ENCODE data around the gene PSTPIP2.
"Not testable (repeated sequence)": the region's sequence is repeated elsewhere in the genome, so short reads cannot be mapped to it uniquely, and the experiment has no call there.

Gene PSTPIP2

DNA sequence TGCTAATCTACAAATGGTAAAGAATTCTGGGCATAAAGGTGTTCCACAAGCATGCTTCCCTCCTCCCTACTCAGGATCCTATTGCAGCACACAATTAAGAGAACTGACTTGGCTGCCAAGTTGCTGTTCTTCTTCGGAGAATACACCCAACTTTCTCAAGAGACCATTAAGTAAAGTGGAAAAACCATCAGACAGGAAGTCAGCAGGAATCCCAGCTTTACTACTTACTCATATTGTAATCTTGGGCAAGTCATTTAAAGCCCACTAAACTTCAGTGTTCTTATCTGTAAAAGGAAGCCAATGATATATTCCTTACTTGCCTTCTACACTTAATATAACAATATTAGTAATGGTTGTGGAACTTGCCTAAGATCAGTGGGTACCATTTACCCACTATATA is 37.8 kb downstream of the PSTPIP2 start:
- DNase-seq, result no peak

DNA sequence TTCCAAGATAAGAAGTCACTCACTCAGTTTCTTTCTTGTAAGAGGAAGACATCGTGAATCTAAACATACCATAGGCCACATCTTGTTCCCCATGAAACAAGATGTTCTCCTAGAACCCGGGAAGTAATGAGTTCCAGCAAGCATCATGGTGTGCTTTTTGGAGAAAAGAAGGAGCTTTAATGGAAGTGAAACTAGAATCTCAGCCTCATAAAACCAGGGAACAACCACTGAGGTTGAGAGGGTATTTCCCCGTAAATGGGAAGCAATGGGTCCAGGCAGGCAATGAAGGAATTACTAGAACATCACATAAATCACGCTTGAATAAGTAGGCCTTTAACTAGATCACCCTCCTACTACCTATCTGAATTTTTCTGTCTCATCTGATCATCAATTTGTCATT is 40.3 kb downstream of the PSTPIP2 start:
- DNase-seq, result no peak

GRCh38 chr18:46028536-46028891 is 43.5 kb downstream of the PSTPIP2 start:
- no peak for DNase-seq

DNA sequence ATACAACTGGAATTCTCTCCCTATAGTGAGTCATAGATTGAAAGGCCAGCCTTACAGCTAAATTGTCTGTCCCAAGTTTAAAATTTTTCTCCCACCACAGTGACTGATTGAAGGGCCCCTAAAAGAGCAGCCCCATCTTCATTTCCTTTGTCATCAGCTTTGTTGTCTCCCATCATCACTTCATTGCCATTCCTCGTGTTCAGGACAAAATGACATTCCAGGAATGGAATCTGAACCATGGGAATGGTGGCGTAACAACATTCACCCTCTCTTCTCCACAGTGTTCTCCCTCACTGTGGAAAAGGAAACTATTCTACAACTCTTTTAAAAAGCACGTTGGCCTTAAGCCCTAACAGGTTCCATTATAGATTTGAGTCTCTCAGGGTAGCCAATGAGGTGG is 52.1 kb downstream of the PSTPIP2 start:
- no peak for DNase-seq

- no peak for DNase-seq
Observed at GRCh38 chr18:46013484-46014189, 58.4 kb downstream of the PSTPIP2 start.

DNA sequence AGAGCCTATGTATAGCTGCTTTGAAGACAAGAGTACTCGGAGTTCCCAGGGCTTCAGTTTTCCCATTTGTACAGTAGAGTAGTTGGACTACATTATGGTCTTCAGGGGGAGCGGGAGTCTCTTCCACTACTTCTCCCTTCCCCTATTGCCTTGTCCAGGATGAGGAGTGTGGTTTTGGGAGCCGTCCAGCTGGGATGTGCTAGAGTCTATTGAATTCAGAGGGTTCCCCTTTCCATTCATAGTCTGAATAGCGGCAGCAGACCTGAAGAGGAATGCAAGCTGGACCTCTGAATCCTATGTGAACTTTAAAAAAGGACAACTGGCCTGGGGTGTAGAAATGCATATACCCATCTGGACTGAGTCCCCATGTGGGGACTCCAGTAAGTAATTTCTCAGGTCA is 61.4 kb downstream of the PSTPIP2 start:
- DNase-seq, result no peak

GRCh38 chr18:46010050-46010449 is 62.0 kb downstream of the PSTPIP2 start:
- no peak for DNase-seq

DNA sequence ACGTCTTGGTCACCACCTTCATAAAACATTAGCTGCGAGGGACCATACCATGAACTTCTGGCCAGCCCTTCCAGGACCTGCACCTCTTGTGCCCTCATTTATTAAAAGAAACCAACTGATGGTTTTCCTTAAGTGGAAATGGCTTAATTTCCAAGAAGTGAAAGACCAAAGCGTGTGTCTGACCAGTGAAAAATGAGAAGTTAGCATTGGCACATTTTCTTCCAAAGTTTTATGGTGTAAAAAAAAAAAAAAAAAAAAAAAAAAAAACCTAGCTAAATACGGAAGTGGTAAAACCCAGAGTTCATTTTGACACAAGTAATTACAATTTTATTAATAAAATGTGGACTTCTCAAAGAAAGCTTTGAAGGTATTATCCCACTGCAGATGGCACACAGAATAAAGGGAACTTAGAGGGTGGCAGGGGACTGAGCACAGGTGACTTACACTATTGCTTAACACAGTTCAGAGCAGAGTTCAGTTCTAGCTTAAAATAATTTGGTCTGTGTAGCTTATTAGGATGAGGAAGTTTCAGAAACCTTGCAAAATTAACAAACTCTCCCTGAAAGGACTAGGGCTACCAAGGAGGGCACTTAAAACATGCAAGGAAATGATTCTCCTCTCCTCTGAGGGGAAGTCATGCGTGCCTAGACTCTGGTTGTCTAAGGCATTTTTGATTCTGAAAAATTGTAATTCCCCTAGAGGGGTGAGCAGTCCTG is 62.8 kb downstream of the PSTPIP2 start:
- DNase-seq, result no peak

DNA sequence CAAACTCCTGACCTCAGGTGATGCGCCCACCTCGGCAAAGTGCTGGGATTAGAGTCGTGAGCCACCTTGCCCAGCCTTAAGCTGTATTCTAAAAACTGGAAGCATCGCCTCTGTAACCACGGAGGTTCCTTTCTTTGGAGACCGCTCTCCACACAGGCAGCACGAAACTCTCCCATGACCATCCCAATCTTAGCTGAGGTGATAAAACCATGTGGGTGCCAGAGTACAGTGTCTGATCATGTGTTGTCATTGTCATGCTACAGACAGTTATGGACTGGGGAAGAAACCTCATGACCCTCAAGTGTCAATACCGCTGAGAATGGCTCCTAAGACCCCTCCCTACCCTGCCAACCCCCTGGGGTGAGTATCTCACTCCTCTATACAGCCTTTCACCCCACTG is 63.5 kb downstream of the PSTPIP2 start:
- no peak for DNase-seq

DNA sequence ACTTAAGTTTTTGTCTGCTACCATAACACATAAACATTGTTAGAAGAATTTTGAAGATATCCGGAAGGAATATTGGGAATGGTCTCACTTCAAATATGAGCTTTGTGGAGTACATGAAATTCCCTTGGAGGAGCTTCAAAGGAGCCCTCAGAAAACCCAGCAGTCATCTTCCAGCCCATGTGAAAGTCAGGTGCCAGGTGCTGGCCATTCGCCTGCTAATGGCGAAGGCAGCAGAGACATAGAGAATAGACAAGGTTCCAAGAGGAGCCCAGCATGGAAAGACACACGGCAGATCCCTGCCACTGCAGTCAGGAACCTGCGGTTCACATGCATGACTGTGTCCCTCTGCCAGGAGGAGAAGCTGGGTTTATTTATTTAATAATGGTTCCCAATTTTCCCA is 64.9 kb downstream of the PSTPIP2 start:
- DNase-seq, result no peak

- no peak for DNase-seq
Observed at GRCh38 chr18:46002934-46003333, 69.1 kb downstream of the PSTPIP2 start.

GRCh38 chr18:46001892-46002291 is 70.2 kb downstream of the PSTPIP2 start:
- DNase-seq, result no peak

DNA sequence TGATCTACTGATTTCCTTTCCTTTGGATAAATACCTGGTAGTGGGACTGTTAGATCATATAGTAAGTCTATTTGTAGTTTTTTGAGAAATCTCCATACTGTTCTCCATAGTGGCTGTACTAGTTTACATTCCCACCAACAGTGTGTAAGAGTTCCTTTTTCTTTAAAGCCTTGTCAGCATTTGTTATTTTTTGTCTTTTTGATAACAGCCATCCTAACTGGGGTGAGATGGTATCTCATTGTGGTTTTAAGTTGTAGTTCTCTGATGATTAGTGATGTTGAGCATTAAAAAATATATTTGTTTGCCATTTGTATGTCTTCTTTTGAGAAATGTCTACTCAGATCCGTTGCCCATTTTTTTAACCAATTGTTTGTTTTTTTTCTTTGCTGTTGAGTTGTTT is 71.0 kb downstream of the PSTPIP2 start:
- DNase-seq, result no peak

DNA sequence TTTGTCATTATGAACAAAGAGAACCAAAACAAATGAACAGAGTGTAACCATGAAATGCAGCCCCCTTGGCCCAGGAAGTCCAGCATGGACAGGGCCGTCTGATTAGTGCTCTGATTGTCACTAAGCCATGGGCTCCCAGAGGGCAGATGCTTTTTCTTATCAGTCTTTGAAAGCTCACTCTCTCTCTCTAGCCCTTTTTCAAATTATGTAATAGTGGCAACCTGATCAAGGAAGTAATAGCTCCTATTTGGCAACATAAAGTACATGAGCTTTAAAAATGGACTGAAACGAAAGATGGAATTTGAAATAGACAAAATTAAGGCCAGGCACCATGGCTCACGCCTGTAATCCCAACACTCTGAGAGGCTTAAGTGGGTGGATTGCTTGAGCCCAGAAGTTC is 72.5 kb downstream of the PSTPIP2 start:
- DNase-seq, result no peak

GRCh38 chr18:45998244-45998643 is 73.8 kb downstream of the PSTPIP2 start:
- DNase-seq, result peak; percentile 46

DNA sequence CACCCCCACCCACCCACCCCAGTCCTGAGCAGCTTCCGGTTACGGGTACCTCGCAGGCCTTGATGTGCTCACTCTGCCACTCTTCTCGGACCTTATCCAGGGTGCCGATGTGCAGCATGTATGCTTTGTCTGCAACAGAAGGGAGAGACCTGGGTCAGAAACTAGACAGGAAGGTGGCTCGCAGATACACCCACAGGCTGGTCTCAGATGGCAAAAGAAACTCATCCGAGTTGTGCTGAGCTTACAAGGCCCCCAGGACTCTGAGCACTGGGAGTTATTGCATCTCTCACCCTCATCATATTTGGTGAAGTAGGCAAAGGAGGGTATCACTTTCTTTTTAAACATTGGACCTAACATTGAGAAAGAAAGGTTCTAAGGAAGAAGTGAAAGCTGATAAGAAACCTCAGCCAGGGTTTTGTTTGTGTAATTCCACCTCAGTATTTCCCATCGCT is 74.3 kb downstream of the PSTPIP2 start:
- peak; percentile 33 for DNase-seq

DNA sequence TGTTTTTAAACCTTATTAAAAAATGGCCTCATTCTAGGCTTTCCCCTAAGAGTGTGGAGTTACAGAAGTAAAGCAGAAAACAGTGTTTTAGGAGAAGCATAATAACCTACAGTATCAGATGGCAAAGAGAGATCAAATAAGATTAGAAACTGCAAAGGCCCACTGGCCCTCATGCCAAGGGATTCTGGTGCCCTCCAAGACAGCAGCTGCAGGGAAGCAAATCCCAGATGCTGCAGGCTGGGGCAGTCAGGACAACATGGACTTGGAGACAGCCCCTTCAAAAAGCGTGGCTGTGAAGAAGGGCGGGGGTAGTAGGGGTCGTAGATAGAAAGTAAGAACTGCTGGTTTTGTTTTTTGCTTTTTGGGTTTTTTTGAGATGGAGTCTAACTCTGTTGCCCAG is 76.6 kb downstream of the PSTPIP2 start:
- DNase-seq, result no peak

DNA sequence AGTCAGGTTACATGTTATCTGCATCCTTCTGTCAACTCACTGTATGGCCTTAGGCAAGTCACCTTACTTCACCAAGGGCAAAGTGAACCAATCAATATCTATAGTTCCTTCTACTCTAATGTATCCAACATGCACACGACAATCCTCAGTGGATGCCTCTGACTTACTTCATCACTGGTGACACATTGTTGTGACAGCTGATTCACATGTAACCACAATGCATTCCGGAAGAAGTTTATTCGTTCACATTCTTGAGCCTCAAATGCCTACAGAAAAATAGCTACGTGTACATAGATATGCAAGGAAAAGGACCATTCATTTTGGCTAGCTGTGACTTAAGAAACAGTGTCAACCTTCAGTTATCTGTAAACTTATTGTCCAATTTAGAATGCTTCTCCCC is 78.6 kb downstream of the PSTPIP2 start:
- no peak for DNase-seq

DNA sequence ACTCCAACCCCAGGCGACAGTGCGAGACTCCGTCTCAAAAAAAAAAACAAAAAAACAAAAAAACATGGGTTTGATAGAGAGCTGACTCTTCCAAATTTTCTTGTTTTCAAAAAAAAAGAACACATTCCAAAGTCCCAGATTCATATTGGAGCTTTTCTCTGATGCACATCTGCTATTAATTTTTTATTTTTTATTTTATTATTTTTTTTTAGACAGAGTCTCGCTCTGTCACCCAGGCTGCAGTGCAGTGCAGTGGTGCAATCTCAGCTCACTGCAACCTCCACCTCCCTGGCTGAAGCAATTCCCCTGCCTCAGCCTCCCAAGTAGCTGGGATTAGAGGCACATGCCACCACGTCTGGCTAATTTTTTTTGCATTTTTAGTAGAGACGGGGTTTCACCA is 79.5 kb downstream of the PSTPIP2 start:
- DNase-seq, result not testable (repeated sequence)

DNA sequence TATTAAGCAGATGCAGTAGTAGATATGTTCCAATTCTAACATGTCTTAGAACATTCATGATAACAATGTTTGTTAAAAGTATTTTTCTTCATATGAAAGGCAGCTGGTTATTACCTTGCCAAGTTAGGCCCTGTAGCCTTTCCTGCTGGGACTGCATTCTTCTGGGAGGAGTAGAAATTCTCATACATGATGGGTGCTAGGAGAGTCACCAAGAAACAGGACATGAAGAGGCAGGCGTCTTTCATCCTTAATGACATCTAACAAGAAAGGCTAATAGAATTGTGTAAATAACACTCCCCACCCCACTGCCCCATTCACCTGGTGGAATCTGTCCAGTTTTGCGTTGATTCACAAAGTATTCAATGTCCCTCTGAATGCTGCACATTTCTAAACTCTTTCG is 80.3 kb downstream of the PSTPIP2 start:
- DNase-seq, result no peak

GRCh38 chr18:45984546-45985235 is 87.4 kb downstream of the PSTPIP2 start:
- no peak for DNase-seq

- no peak for DNase-seq
Observed at GRCh38 chr18:45981821-45982220, 90.2 kb downstream of the PSTPIP2 start.

GRCh38 chr18:45980229-45980628 is 91.8 kb downstream of the PSTPIP2 start:
- DNase-seq, result no peak

DNA sequence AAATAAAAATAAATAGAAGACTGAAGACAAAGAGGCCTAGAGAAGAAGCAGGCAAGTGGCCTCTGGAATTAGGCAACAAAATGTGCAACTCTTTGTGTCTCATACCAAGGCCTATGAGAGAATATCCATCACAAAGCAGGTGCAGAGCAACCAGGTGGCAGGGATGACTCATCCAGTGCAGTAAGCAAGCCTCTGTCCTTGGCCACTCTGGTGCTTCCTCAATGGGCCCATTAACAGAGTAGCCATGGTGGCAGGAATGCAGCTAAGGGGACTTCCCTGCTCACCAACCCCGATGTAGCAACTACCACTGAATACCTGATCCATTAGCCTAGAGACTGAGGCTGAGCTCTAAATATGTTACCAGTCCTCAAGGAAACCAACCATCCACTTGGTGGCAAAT is 94.0 kb downstream of the PSTPIP2 start:
- DNase-seq, result no peak

Measured in CD4-positive, alpha-beta T cell treated with Interleukin-17A for 1 hour (primary cell).